ENCODE data around the gene EPB41L3. TPM values are rescaled to one million over a fixed set of nuclear protein-coding genes. Genes with fewer than 3 reads are reported as not detected.

EPB41L3 gene
- total RNA-seq, 2 experiments from 2014 or later: 7.2 to 8.7 TPM

DNA sequence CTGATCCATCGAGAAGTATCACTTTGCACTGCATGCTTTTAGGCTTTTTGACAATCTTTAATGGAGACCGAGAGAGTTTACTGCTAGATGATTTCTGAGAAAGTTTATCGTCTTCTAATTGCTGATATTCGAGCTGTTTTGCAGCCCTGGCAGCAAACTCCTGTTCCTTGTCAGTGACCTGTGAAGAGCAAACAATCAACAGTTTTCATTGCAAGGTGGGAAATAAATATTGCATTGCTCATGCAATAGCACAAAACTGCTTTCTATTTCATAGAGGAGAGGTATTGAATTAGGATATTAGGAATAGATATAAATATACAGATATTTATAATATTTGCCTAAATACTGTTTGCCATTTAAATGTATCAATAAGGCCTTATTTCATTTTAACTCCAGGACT, 65.5 kb downstream of the EPB41L3 start:
- no peak overlapping the region for H3K27ac Mint-ChIP-seq
- CTCF ChIA-PET: no interaction called here
- no peak for DNase-seq
- H3K36me3 Mint-ChIP-seq (ENCODE audit: low read depth): peaks cover 4% of the 10 kb centered on the region
- intact Hi-C loops (cut with micrococcal nuclease): no loop called here
- no peak overlapping the region for H3K4me3 Mint-ChIP-seq
- peaks cover 3% of the 10 kb centered on the region for H3K4me1 Mint-ChIP-seq (ENCODE audit: low read depth)
- H3K9me3 Mint-ChIP-seq: peaks cover 8% of the 10 kb centered on the region
- peaks cover 22% of the 10 kb centered on the region for H3K27me3 Mint-ChIP-seq (ENCODE audit: low read depth)

DNA sequence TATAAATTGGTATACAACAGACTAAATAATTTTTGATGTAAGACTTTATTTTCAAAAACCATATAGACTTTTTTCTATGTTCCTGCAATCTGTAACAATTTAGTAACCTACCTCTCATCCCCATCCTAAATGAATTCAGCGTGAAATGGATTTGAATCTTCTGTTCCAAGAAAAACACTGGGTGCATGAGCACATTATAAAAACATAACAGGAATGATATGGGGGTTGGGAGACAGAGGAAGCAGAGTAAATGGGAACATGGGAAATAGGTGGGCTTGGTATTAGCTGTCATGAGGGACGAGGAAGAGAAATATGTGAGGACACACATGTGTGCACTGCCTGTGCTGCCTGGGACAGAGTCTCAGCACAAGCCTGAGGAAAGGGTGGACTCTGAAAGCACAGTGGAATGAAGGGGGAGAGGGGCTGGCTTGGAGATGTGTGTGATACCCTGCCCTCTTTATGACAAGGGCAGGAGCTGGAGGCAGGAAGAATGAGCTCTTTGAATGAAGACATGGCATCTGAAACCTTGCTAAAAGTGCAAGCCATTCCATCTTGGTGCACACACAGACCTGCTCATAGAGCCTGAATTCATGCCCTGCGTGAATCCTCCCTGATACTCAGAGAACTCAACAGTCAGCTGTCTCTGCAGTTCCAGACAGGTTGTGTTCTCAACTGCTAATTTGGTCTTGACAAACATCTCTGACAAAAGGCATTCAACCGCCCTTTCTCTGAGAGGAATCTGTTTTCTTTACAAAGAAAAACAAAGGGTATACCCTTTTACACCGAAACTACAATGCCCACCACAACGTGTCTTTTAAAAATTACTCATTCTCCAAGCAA, 66.6 kb downstream of the EPB41L3 start:
- peaks cover 17% of the 10 kb centered on the region for H3K27me3 Mint-ChIP-seq (ENCODE audit: low read depth)
- H3K4me3 Mint-ChIP-seq: no peak overlapping the region
- no peak for DNase-seq
- no peak overlapping the region for H3K27ac Mint-ChIP-seq
- intact Hi-C loops (cut with micrococcal nuclease): no loop called here
- H3K36me3 Mint-ChIP-seq (ENCODE audit: low read depth): no peaks in the 10 kb centered on the region
- peaks cover 6% of the 10 kb centered on the region for H3K9me3 Mint-ChIP-seq
- peaks cover 3% of the 10 kb centered on the region for H3K4me1 Mint-ChIP-seq (ENCODE audit: low read depth)
- CTCF ChIA-PET: no interaction called here

DNA sequence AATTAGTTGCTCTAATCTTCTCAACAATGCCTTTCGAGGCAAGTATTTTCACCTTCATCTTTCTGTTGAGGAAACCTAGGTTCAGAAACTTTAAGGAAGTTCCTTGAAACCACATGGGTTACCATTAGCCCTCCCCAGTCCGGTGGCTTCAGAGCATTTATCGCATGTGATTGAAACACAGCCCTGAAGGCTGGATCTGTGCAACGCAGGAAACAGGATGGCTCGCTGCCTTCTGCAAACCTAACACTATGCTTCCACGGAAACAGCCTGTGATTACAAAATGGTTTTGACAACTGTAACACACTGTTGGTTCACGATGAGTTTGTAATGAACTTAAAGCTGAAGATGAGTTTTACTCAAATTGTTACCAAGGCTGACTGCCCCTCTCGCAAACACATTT, 68.5 kb downstream of the EPB41L3 start:
- peaks cover 3% of the 10 kb centered on the region for H3K4me1 Mint-ChIP-seq (ENCODE audit: low read depth)
- DNase-seq: no peak
- H3K4me3 Mint-ChIP-seq: no peak overlapping the region
- H3K9me3 Mint-ChIP-seq: no peaks in the 10 kb centered on the region
- H3K27ac Mint-ChIP-seq: no peak overlapping the region
- CTCF ChIA-PET: interaction anchor here (0.6 kb wide), 1 partner anchor 452 kb away, joined by 5 read pairs; no protein-coding TSS in a partner anchor
- intact Hi-C loops (cut with micrococcal nuclease): no loop called here
- H3K27me3 Mint-ChIP-seq (ENCODE audit: low read depth): peaks cover 17% of the 10 kb centered on the region
- H3K36me3 Mint-ChIP-seq (ENCODE audit: low read depth): no peaks in the 10 kb centered on the region

DNA sequence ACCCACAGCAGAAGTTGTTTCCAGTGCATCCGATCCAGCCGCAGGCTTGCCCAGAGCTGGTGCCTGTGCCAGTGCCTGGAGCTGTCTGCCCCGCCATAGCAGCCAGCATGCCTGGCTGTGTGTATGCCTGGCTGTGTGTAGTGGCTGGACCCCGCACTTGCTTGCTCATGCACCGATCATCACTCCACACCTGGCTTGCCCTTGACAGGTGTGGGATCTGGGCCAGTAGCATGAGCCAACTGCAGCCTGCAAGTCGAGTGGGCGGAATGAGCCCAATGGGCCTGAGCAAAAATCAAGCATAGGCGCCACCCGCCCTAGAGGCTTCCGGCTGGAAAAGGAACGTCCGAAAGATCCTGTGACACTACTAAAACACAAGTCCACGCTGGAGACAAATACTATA, 74.5 kb downstream of the EPB41L3 start:
- CTCF ChIA-PET: interaction anchor here (0.6 kb wide), 1 partner anchor 115 kb away, joined by 3 read pairs; no protein-coding TSS in a partner anchor

DNA sequence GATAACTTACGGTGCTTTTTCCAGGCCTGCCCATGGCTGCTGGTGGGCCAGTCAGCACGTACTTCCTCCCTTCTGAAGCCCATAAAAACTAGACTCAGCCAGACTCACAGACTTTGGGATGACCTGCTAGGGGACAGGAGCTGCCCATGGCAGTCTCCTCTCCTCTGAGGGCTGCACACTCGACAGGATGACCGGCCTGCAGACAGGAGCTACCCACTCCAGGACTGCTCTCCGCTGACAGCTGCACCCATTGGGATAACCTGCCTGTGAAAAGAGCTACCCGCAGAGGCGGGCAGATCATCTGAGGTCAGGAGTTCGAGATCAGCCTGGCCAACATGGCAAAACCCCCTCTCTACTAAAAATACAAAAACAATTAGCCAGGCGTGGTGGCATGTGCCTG, 75.4 kb downstream of the EPB41L3 start:
- H3K4me1 Mint-ChIP-seq (ENCODE audit: low read depth): peaks cover 14% of the 10 kb centered on the region
- CTCF ChIA-PET: interaction anchor here (0.6 kb wide), 1 partner anchor 1401 kb away, joined by 3 read pairs; no protein-coding TSS in a partner anchor
- no peak overlapping the region for H3K27ac Mint-ChIP-seq
- H3K36me3 Mint-ChIP-seq (ENCODE audit: low read depth): no peaks in the 10 kb centered on the region
- no peaks in the 10 kb centered on the region for H3K9me3 Mint-ChIP-seq
- H3K4me3 Mint-ChIP-seq: no peak overlapping the region
- intact Hi-C loops (cut with micrococcal nuclease): no loop called here
- H3K27me3 Mint-ChIP-seq (ENCODE audit: low read depth): peaks cover 11% of the 10 kb centered on the region
- DNase-seq: no peak

More for the DNA sequence above, 74.5 kb downstream of the EPB41L3 start:
- intact Hi-C loops (cut with micrococcal nuclease): no loop called here
- peaks cover 15% of the 10 kb centered on the region for H3K27me3 Mint-ChIP-seq (ENCODE audit: low read depth)
- H3K4me1 Mint-ChIP-seq (ENCODE audit: low read depth): peaks cover 11% of the 10 kb centered on the region
- H3K4me3 Mint-ChIP-seq: no peak overlapping the region
- no peaks in the 10 kb centered on the region for H3K9me3 Mint-ChIP-seq
- DNase-seq: no peak
- H3K27ac Mint-ChIP-seq: no peak overlapping the region
- no peaks in the 10 kb centered on the region for H3K36me3 Mint-ChIP-seq (ENCODE audit: low read depth)

DNA sequence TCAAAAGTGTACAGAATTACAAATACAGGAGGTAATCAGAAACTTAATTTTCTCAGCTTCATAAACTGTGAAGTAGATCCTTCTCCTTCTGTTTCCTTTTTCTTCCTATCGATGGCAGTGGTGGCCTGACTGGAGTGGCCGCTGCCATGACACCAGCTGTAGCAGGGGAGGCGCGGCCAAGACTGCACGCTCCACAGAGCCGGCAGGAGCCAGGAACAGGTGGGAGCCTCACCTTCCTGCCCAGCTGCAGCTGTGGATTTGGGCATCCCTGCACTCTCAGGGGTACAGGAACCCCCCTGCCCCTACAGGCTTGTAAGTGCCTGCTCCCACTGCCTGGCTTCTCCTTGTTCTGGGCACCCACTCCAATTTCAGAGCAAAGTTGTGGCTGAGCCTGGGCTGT, 76.1 kb downstream of the EPB41L3 start:
- H3K27me3 Mint-ChIP-seq (ENCODE audit: low read depth): peaks cover 10% of the 10 kb centered on the region
- H3K36me3 Mint-ChIP-seq (ENCODE audit: low read depth): no peaks in the 10 kb centered on the region
- H3K4me3 Mint-ChIP-seq: no peak overlapping the region
- peaks cover 14% of the 10 kb centered on the region for H3K4me1 Mint-ChIP-seq (ENCODE audit: low read depth)
- no peak for DNase-seq
- no peaks in the 10 kb centered on the region for H3K9me3 Mint-ChIP-seq
- intact Hi-C loops (cut with micrococcal nuclease): no loop called here
- H3K27ac Mint-ChIP-seq: no peak overlapping the region
- CTCF ChIA-PET: interaction anchor here (1.8 kb wide), 1 partner anchor 10 kb away, joined by 7 read pairs; no protein-coding TSS in a partner anchor

DNA sequence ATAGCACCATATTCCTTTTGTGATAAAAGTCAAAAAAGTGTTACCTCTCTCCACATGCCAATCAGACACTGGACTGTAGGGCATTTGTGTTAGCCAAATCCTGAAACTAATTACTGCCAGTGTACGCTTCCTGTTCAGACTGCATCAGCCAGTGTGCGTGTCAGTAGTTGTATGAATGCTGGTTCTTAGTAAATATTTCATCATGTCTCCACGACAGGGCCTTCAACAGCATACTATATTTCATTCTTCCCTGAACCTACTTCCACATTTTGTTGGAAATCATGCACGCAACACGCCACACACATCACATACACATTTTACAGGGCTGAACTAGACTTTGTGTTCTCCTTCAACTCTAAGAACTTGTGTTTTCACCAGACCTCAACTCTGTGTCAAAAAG, 77.5 kb downstream of the EPB41L3 start:
- CTCF ChIA-PET: interaction anchor here (1.8 kb wide), 1 partner anchor 9 kb away, joined by 7 read pairs; no protein-coding TSS in a partner anchor
- H3K9me3 Mint-ChIP-seq: no peaks in the 10 kb centered on the region
- H3K36me3 Mint-ChIP-seq (ENCODE audit: low read depth): no peaks in the 10 kb centered on the region
- H3K4me3 Mint-ChIP-seq: no peak overlapping the region
- no peak overlapping the region for H3K27ac Mint-ChIP-seq
- intact Hi-C loops (cut with micrococcal nuclease): no loop called here
- H3K27me3 Mint-ChIP-seq (ENCODE audit: low read depth): peaks cover 10% of the 10 kb centered on the region
- peaks cover 14% of the 10 kb centered on the region for H3K4me1 Mint-ChIP-seq (ENCODE audit: low read depth)
- DNase-seq: no peak

DNA sequence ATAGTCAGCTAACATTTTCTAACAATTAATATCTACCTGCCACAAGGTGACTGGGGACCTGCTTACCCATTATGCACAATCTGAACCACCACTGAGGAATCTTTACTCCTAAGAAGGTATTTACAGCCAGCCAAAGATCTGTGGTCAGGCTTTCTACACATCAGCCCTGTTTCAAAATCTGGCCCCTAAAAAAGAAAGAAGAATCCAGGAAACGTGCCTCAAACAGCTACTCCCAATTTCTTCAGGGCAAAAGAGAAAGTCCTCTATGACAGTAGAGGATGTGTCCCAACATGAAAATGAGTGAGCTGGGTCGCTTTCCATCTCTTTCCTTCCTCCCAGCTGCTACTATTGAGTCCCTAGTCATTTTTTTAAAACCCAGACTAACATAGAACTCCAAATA, 79.5 kb downstream of the EPB41L3 start:
- Mint-ChIP-seq H3K9me3 (no peaks in the 10 kb centered on the region), H3K36me3 (ENCODE audit: low read depth) (no peaks in the 10 kb centered on the region), H3K27me3 (ENCODE audit: low read depth) (peaks cover 7% of the 10 kb centered on the region), H3K4me3 (no peak overlapping the region), H3K27ac (no peak overlapping the region), H3K4me1 (ENCODE audit: low read depth) (peaks cover 14% of the 10 kb centered on the region)
- intact Hi-C loops (cut with micrococcal nuclease): no loop called here
- CTCF ChIA-PET: interaction anchor here (1.0 kb wide), 1 partner anchor 8 kb away, joined by 3 read pairs; no protein-coding TSS in a partner anchor
- DNase-seq: no peak

DNA sequence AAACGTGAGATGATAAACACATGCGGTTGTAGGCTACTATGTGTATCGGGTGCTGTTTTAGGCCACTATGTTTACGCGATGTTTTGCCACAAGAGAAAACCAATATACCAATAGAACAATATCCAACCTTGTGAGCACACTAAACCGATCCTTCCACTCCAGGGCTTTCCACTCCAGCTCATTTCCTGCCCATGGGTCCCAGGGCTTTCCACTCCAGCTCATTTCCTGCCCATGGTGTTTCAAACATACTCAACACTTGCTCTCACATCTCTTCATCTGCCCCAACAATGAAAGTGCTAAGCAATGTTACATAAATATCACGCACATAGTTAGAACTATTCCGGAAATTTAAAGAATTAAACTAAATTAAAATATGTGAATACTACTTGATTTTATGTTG, 80.0 kb downstream of the EPB41L3 start:
- CTCF ChIA-PET: no interaction called here
- no peak overlapping the region for H3K27ac Mint-ChIP-seq
- no peaks in the 10 kb centered on the region for H3K36me3 Mint-ChIP-seq (ENCODE audit: low read depth)
- H3K27me3 Mint-ChIP-seq (ENCODE audit: low read depth): peaks cover 4% of the 10 kb centered on the region
- intact Hi-C loops (cut with micrococcal nuclease): no loop called here
- peaks cover 14% of the 10 kb centered on the region for H3K4me1 Mint-ChIP-seq (ENCODE audit: low read depth)
- DNase-seq: peak; percentile 20
- no peaks in the 10 kb centered on the region for H3K9me3 Mint-ChIP-seq
- H3K4me3 Mint-ChIP-seq: no peak overlapping the region

DNA sequence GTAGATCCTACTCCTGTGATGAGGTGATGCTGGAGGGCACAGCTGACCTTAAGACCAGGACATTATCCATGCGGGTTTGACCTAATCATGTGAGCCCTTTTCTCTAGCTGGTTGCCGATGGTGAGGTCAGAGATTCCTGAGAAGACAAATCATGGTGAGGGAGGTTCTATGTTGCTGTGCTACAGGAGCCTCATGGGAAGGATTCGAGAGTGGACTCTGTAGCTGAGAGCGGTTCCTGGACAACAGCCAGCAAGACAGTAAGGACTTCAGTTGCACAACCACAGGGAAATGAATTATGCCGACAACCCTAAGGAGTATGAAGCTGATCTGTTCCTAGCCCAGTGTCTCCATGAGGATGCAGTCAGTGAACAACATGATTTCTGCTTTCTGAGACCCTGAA, 80.4 kb downstream of the EPB41L3 start:
- H3K4me1 Mint-ChIP-seq (ENCODE audit: low read depth): peaks cover 14% of the 10 kb centered on the region
- intact Hi-C loops (cut with micrococcal nuclease): no loop called here
- CTCF ChIA-PET: no interaction called here
- peaks cover 1% of the 10 kb centered on the region for H3K27me3 Mint-ChIP-seq (ENCODE audit: low read depth)
- no peak overlapping the region for H3K4me3 Mint-ChIP-seq
- H3K27ac Mint-ChIP-seq: no peak overlapping the region
- no peaks in the 10 kb centered on the region for H3K36me3 Mint-ChIP-seq (ENCODE audit: low read depth)
- no peaks in the 10 kb centered on the region for H3K9me3 Mint-ChIP-seq
- DNase-seq: no peak

DNA sequence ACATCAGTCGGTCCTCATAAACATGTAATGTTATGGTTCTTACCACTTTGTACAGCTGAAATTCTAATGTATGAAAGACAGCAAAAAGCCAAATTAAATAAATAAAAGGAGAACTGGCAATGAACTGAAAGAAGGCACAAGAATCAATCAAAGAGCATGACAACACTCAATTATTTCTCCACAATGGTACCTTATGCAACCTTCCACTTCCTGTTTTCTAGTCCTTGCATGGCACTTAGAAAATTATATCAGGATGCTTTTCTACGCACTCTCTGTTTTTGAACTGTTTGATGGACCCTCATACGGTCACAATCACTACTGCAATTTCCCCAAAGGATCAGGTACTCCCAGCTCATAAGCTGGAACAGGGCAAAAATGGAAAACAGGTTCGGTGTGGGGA, 81.6 kb downstream of the EPB41L3 start:
- no peak overlapping the region for H3K4me3 Mint-ChIP-seq
- no peaks in the 10 kb centered on the region for H3K9me3 Mint-ChIP-seq
- CTCF ChIA-PET: no interaction called here
- peaks cover 1% of the 10 kb centered on the region for H3K27me3 Mint-ChIP-seq (ENCODE audit: low read depth)
- no peak for DNase-seq
- intact Hi-C loops (cut with micrococcal nuclease): no loop called here
- no peak overlapping the region for H3K27ac Mint-ChIP-seq
- no peaks in the 10 kb centered on the region for H3K36me3 Mint-ChIP-seq (ENCODE audit: low read depth)
- peaks cover 16% of the 10 kb centered on the region for H3K4me1 Mint-ChIP-seq (ENCODE audit: low read depth)

DNA sequence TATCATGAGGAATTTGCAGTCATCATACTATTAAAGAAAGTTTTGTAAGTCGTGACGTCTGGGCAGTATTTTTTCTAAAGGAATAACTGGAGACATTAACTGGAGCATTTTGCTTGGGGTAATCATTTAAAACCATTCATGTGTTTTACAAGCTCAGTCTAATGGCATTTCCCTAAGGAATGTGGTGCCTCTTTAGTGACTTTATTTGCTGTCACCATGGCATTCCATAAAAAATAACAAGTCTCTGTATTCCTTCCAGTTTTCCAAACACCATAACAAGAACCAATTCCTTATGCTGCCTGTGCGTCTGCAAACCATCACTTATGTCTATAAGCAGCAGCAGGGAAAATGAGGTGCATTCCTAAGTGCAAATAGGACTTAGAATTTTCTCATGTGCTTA, 82.8 kb downstream of the EPB41L3 start:
- H3K9me3 Mint-ChIP-seq: no peaks in the 10 kb centered on the region
- peaks cover 1% of the 10 kb centered on the region for H3K27me3 Mint-ChIP-seq (ENCODE audit: low read depth)
- no peaks in the 10 kb centered on the region for H3K36me3 Mint-ChIP-seq (ENCODE audit: low read depth)
- peaks cover 10% of the 10 kb centered on the region for H3K4me1 Mint-ChIP-seq (ENCODE audit: low read depth)
- CTCF ChIA-PET: no interaction called here
- no peak for DNase-seq
- H3K27ac Mint-ChIP-seq: no peak overlapping the region
- intact Hi-C loops (cut with micrococcal nuclease): no loop called here
- H3K4me3 Mint-ChIP-seq: no peak overlapping the region

DNA sequence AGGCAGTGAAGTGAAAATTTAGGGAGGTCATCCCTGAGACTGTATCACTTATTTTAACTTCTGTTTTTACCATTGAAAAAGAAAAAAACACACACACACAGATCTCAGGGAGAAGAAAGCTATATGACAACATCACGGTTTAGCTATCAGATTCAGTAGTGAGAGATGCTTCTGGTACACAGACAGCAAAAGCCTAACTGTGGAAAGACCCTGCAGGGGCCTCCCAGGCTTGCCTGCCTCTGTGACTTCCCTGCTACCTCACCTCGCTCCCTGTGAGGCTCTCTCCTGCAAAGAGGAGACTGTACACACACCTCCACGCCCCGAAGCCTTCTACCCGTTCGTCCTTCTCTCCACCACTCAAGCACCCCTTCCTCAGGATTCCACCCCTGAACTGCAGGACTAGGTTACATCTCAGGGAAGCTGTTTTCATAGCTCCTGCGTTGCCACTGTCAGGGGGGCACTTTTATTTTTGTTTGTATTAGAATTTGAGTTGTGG, 86.3 kb downstream of the EPB41L3 start:
- peak overlapping the region; percentile 83 for H3K27ac Mint-ChIP-seq
- H3K4me1 Mint-ChIP-seq (ENCODE audit: low read depth): peaks cover 6% of the 10 kb centered on the region
- CTCF ChIA-PET: interaction anchor here (0.9 to 1.4 kb wide), 3 partner anchors 10 to 89 kb away, joined by 3 to 7 read pairs (median 3); no protein-coding TSS in a partner anchor
- H3K9me3 Mint-ChIP-seq: no peaks in the 10 kb centered on the region
- H3K4me3 Mint-ChIP-seq: peak overlapping the region; percentile 55
- no peaks in the 10 kb centered on the region for H3K27me3 Mint-ChIP-seq (ENCODE audit: low read depth)
- no peaks in the 10 kb centered on the region for H3K36me3 Mint-ChIP-seq (ENCODE audit: low read depth)
- DNase-seq: peak; percentile 24
- intact Hi-C loops (cut with micrococcal nuclease): loop anchor here (1.0 to 5.0 kb wide), 3 partner anchors 77 to 175 kb away; no protein-coding TSS in a partner anchor
